ENCODE results near the gene FA2H. TPM values are rescaled to one million over a fixed set of nuclear protein-coding genes. Genes with fewer than 3 reads are reported as not detected.
"Not testable (repeated sequence)": the region's sequence is repeated elsewhere in the genome, so short reads cannot be mapped to it uniquely, and the experiment has no call there.

The FA2H gene
- total RNA-seq, 1 experiment from 2014 or later: 0.06 TPM

DNA sequence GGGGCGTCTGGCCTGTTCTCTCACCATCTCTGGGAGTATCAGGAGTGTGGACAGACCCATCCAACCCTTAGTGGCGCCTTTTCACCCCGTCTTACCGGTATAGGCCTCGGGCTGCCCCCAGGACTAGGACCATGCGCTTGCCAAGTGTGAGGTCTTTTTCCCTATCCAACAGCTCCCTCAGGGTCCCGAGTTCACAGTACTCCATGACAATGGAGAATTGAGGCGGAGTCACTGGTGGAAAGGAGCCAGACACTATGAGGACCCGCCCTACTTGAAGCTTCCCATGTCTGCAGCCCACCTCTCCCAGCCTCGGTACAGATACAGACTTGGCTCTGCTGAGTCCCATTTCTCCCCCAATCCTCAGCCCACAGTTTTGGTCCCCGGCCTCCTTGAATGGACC is 92.1 kb downstream of the FA2H start:
- no peak for DNase-seq (ENCODE audit: low read depth)

DNA sequence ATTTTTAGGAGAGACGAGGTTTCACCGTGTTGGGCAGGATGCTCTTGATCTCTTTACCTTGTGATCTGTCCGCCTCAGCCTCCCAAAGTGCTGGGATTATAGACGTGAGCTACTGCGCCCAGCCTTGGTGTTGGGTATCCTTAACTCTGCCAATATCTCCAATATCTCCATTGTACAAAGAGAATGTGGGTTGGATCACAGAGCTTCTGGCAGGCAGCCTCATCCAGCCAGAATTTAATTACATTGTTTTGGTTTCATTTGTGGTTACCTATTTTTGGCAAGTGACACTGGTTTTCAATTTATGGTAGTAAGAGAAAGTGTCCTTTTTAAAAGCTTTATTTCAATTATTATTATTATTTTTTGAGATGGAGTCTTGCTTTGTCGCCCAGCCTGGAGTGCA is 93.9 kb downstream of the FA2H start:
- DNase-seq (ENCODE audit: low read depth): no peak

DNA sequence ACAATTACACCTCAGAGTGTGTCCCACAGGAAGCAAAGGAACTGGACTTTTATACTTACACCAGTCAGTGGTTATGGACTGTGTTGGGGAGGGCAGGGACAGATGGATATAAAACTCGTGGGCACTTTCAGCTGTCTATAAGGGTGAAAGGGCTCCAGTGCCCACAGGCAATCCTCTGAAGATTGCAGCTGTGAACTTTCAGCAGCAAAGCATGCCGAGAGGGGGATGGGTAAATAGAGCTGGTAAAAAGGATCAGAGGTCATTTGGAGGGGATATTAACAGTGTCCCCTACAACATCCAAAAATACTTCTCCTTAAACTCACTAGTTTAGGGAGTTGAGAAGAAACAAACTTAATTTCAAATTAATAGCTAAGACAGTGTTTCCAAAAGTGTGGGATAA is 94.6 kb downstream of the FA2H start:
- no peak for DNase-seq (ENCODE audit: low read depth)

DNA sequence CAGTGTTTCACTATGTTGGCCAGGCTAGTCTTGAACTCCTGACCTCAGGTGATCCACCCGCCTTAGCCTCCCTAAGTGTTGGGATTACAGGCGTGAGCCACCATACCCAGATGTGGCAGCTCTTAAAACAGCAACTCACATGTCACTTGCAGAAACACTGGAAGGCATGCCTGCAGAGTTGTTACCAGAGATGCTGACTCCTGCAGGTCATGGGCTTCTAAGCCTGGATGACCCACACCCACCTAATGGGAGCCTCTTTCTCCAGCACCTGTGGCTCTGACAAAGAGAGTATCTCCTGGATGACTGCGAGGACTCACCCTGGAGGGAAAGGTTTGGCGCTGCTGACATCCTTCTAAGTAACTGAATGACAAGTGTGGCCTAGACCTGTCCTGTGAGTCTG is 96.8 kb downstream of the FA2H start:
- DNase-seq (ENCODE audit: low read depth): no peak

GRCh38 chr16:74673876-74674275 is 100.7 kb downstream of the FA2H start:
- DNase-seq (ENCODE audit: low read depth): no peak

- not testable (repeated sequence) for DNase-seq (ENCODE audit: low read depth)
Measured at GRCh38 chr16:74668877-74669276, 105.7 kb downstream of the FA2H start.

DNA sequence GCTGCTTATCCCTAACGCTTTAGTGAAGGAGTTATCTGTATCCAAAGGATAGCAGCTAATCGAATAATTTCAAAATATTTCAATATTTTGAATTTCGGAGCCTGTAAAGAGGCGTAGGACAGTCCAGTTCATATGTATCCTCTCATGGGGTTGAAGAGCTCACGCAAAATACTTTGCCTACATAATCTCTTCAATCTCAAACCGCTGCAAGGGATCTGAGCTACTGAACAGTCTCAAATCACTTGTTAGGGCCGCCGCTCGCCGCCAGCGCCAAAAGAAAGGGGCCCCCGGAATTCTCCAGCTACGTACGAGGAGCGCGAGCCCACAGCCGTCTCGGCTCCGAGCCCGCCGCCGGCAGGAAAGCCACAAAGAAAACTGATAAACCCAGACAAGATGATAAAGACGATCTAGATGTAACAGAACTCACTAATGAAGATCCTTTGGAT is 107.3 kb downstream of the FA2H start:
- DNase-seq (ENCODE audit: low read depth): no peak

GRCh38 chr16:74666425-74667254 is 108.0 kb downstream of the FA2H start, which contains the start of gene RFWD3:
RFWD3 (minus strand) TSS chr16:74666877; CDS start chr16:74661449, 5,428 bp downstream.
- DNase-seq (ENCODE audit: low read depth): peak; percentile 98

GRCh38 chr16:74666010-74666421 is 108.6 kb downstream of the FA2H start:
- DNase-seq (ENCODE audit: low read depth): no peak

Other genes starting within 250 kb of the FA2H start
- 75.9 and 81.7 TPM in 2 replicates for gene GLG1, start 167.7 kb downstream of the FA2H start, total RNA-seq (2014; rRNA removed)
- gene RFWD3, start 107.9 kb downstream of the FA2H start, total RNA-seq (2014; rRNA removed): 49.8 and 54.4 TPM in 2 replicates
- gene MLKL, start 74.0 kb downstream of the FA2H start, total RNA-seq (2014; rRNA removed): 9.4 and 10.4 TPM in 2 replicates
- gene WDR59, start 210.3 kb upstream of the FA2H start, total RNA-seq (2014; rRNA removed): 10.0 and 10.6 TPM in 2 replicates
- 16.8 and 17.2 TPM in 2 replicates for gene ZNRF1, start 224.2 kb upstream of the FA2H start, total RNA-seq (2014; rRNA removed)